ENCODE results near the gene RFTN1. TPM values are rescaled to one million over a fixed set of nuclear protein-coding genes. Genes with fewer than 3 reads are reported as not detected.

The RFTN1 gene
- total RNA-seq, 2 donors from 2014 or later, result 128 to 132 TPM

DNA sequence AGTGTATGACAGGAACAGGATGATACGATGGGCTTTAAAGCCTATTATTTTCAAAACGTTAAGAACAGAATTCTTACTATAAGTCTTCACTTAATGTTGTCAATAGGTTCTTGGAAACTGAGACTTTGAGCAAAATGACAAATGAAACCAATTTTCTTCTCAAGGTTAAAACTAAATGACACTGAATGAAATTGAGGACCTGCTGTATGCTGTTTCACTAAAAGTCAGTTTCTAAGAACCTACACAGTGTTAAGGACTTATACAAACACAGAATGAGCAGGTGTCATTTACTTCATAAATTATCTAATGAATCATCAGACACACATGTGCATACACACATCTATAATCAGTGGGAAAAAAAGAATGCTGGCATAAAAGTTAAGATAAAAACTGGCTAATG is 106.9 kb downstream of the RFTN1 start:
- H3K27me3 Mint-ChIP-seq (ENCODE audit: low read depth), result no peaks in the 10 kb centered on the region
- no peak overlapping the region for H3K27ac Mint-ChIP-seq
- ATAC-seq (replicated peaks in 1 of 2), result peak in 1 of 2 donors; percentile 67
- no peaks in the 10 kb centered on the region for H3K9me3 Mint-ChIP-seq
- no peak overlapping the region for H3K4me3 Mint-ChIP-seq
- H3K4me1 Mint-ChIP-seq (ENCODE audit: low read depth), result peaks cover 20% of the 10 kb centered on the region
- H3K36me3 Mint-ChIP-seq (ENCODE audit: insufficient read depth in 2 of 2), result peaks cover 5 to 26% of the 10 kb centered on the region in 2 donors
- no peak for DNase-seq

DNA sequence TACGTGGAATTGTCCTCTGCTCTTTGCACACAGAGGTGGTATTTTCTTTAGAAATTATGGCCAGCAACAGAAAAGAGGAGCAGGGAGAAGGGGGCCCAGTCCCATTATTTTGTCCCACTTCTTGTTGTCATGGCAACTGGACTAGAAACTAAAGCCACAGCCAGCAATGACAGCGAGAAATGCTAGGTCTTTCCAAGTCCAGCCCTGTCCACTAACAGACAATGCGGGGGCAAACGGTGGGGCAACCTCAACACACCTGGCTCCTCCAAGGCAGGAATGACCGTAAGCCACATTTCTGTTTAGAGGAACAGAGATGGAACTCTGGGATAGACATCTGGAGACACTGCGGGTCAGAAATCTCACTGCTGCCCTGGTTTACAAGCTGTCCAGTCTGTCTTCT is 107.3 kb downstream of the RFTN1 start:
- Mint-ChIP-seq H3K4me3 (no peak overlapping the region), H3K36me3 (ENCODE audit: insufficient read depth in 2 of 2) (peaks cover 5 to 30% of the 10 kb centered on the region in 2 donors), H3K4me1 (ENCODE audit: low read depth) (peaks cover 21% of the 10 kb centered on the region), H3K27ac (no peak overlapping the region), H3K27me3 (ENCODE audit: low read depth) (no peaks in the 10 kb centered on the region), H3K9me3 (no peaks in the 10 kb centered on the region)
- no peak for DNase-seq
- ATAC-seq (replicated peaks in 1 of 2), result no peak

DNA sequence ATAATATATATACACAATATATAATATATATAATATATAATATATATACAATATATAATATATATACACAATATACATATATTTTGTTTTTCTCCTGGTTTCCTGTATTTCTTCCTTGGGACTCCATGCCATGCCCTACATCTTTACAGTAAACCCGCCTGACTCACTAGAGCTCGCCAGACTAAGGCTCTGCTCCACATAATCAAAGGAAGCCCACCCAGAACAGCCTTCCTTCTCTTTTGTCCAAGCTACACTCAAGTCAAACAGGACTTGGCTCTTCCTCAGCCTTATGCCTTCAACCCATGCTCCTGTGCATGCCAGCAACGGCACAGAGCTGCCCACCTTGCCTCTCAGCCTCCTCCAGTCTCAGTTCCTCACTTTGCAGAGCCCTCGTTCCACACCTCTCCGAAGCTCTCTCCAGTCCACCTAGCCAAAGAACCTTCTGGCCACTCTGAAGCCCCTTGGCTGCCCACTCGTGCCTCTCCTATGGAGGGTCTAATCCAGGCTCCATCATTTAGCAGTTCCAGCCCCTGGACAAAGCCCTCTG is 109.1 kb downstream of the RFTN1 start:
- Mint-ChIP-seq H3K36me3 (ENCODE audit: insufficient read depth in 2 of 2) (peaks cover 7 to 38% of the 10 kb centered on the region in 2 donors), H3K27ac (no peak overlapping the region), H3K27me3 (ENCODE audit: low read depth) (no peaks in the 10 kb centered on the region)

DNA sequence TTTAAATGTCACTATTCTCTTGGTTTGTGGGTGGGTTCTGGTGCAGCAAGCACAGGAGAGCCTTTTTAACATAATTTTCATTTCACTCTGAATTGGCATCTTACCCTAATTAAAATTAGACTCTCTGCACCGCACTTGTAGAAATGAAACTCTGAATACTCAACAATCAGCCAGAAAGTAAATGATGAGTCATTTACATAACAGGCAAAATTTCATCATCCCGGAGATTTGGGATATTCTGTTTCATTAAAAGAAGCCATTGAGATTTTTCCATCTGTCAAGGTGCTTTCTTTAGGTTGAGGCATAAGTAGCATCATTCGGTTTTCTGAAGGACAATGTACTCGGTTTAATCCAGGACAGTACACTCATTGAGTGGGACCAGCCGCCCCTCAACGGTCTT is 111.0 kb downstream of the RFTN1 start:
- no peak overlapping the region for H3K4me3 Mint-ChIP-seq
- H3K36me3 Mint-ChIP-seq (ENCODE audit: insufficient read depth in 2 of 2), result peaks cover 7 to 35% of the 10 kb centered on the region in 2 donors
- ATAC-seq (replicated peaks in 1 of 2), result no peak
- peaks cover 34% of the 10 kb centered on the region for H3K4me1 Mint-ChIP-seq (ENCODE audit: low read depth)
- H3K27me3 Mint-ChIP-seq (ENCODE audit: low read depth), result no peaks in the 10 kb centered on the region
- no peaks in the 10 kb centered on the region for H3K9me3 Mint-ChIP-seq
- no peak for DNase-seq
- peak overlapping the region; percentile 64 for H3K27ac Mint-ChIP-seq

More for the DNA sequence above, 109.1 kb downstream of the RFTN1 start:
- Mint-ChIP-seq H3K4me1 (ENCODE audit: low read depth) (peaks cover 33% of the 10 kb centered on the region), H3K9me3 (no peaks in the 10 kb centered on the region), H3K4me3 (no peak overlapping the region)
- no peak for DNase-seq
- ATAC-seq (replicated peaks in 1 of 2), result peak; percentile 50 to 80

DNA sequence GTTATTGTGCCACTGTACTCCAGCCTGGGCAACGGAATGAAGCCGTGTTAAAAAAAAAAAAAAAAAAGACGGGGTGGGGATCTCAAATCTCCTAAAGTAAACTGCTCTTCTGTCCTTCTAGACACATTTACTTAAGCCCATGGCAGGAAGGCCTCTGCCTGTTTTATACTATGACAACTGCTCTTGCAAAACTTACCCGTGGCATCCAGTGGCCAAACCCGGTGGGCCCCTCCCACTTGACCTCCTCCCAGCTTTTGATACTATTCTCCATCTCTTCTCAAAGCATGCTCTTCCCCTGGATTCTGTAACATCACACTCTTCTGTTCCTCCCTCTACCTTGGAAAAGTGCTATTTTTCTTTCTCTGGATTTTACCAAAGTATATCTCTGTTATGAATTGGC is 112.2 kb downstream of the RFTN1 start:
- H3K9me3 Mint-ChIP-seq, result no peaks in the 10 kb centered on the region
- no peak overlapping the region for H3K4me3 Mint-ChIP-seq
- DNase-seq (no peak), ATAC-seq (replicated peaks in 1 of 2) (no peak)
- H3K27me3 Mint-ChIP-seq (ENCODE audit: low read depth), result no peaks in the 10 kb centered on the region
- H3K4me1 Mint-ChIP-seq (ENCODE audit: low read depth), result peaks cover 34% of the 10 kb centered on the region
- peak overlapping the region; percentile 51 for H3K27ac Mint-ChIP-seq
- H3K36me3 Mint-ChIP-seq (ENCODE audit: insufficient read depth in 2 of 2), result peaks cover 7 to 45% of the 10 kb centered on the region in 2 donors

DNA sequence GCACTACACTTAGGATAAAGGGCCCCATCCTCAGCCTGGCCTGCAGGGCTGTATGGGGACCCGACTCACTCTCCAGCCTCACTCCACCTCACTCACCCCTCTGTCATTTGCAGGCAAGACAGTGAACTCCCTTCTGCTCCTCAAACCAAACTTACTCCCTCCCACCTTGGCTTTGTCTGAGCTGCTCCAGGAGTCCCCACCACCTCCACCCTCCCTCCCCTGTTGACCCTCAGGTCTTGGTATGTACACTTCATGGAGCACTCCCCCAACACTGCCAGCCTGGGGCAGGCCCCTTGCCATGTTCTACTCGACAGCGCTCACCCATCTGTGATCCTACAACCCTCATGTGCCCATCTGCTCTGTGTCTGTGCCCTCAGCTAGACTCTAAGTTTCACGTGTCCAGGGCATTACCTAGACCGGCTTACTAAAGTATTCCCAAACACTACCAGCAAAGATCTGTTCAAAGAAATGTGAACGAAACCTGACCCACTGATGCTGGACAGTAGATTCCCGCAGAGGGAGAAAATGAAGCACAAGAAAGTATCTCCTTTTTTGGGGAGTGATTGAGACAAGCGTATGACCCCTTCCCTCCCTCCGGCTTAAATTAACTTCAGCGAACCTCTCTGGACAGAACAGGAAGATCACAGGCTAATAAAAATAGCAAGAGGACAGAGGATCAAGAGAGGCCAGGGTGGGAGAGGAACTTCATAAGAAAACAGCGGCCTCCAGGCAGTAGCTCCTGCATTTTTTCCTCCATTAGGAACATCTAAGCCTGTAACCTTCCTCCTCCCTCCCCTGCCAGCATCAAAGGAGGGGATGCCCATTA is 113.2 kb downstream of the RFTN1 start:
- no peak for DNase-seq
- no peaks in the 10 kb centered on the region for H3K9me3 Mint-ChIP-seq
- peaks cover 34% of the 10 kb centered on the region for H3K4me1 Mint-ChIP-seq (ENCODE audit: low read depth)
- H3K36me3 Mint-ChIP-seq (ENCODE audit: insufficient read depth in 2 of 2), result peaks cover 7 to 46% of the 10 kb centered on the region in 2 donors
- ATAC-seq (replicated peaks in 1 of 2), result no peak
- H3K27me3 Mint-ChIP-seq (ENCODE audit: low read depth), result no peaks in the 10 kb centered on the region
- H3K4me3 Mint-ChIP-seq, result no peak overlapping the region
- H3K27ac Mint-ChIP-seq, result peak overlapping the region; percentile 12

DNA sequence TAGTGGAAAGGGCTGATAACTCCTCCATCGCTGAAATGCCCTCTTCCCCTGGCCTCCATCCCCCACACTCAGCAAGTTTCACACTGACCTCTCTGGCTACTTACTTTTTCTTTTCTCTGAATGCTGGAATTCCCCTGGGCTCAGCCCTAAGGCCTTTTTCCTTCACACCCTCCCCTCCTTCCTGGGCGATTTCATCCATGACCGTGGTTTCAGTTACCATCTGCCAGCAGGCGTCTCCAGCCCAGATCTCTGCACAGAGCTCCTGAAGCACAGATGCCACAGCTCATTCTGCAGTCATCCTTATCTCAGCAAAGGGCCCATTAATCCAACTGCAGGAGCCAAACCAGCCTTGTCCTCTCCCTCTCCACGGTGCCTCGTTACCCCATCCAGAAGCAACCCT is 114.0 kb downstream of the RFTN1 start:
- Mint-ChIP-seq H3K36me3 (ENCODE audit: insufficient read depth in 2 of 2) (peaks cover 7 to 46% of the 10 kb centered on the region in 2 donors), H3K4me3 (no peak overlapping the region), H3K4me1 (ENCODE audit: low read depth) (peaks cover 34% of the 10 kb centered on the region), H3K27ac (peak overlapping the region; percentile 51), H3K27me3 (ENCODE audit: low read depth) (no peaks in the 10 kb centered on the region), H3K9me3 (no peaks in the 10 kb centered on the region)
- DNase-seq, result no peak
- no peak for ATAC-seq (replicated peaks in 1 of 2)

DNA sequence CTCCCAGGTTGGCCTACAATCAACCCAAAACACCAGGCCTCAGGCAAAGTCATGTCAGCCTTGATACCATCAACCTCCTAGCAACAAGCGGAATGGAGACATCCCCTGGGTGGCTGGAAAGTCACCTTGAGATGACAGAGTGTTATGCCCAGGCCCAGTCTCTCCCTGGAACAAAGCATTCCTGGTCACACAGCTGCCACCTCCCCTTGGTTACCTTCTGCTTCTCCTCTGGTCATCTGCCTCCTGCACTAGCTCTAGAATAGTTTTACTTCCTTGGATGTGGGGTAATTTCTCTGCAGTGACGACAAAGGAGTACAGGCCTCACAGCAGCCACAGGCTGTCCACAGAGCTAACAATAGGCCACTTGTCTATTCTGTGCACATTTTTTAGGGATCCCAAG is 114.9 kb downstream of the RFTN1 start:
- DNase-seq, result no peak
- H3K4me1 Mint-ChIP-seq (ENCODE audit: low read depth), result peaks cover 34% of the 10 kb centered on the region
- no peak overlapping the region for H3K4me3 Mint-ChIP-seq
- no peaks in the 10 kb centered on the region for H3K9me3 Mint-ChIP-seq
- H3K27me3 Mint-ChIP-seq (ENCODE audit: low read depth), result no peaks in the 10 kb centered on the region
- H3K27ac Mint-ChIP-seq, result no peak overlapping the region
- H3K36me3 Mint-ChIP-seq (ENCODE audit: insufficient read depth in 2 of 2), result peaks cover 10 to 51% of the 10 kb centered on the region in 2 donors
- no peak for ATAC-seq (replicated peaks in 1 of 2)

DNA sequence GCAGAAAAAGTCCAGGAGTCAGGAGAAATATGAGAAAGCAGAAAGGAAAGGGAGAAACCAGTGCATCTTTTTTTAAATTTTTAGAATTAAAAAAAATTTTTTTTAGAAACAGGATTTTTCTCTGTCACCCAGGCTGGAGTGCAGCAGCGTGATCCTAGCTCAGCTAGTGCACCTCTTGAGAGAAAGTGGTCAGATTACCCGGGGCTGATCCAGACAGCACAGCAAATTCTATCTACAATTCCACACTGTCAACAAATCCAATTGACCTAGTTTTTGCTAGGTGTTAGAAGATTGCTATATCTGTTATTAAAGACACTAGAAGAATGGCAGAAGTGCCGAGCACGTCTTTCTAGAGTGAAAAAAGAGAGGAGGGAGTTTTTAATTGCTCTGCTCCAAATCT is 117.3 kb downstream of the RFTN1 start:
- DNase-seq, result no peak
- Mint-ChIP-seq H3K4me1 (ENCODE audit: low read depth) (peaks cover 20% of the 10 kb centered on the region), H3K27ac (no peak overlapping the region)

DNA sequence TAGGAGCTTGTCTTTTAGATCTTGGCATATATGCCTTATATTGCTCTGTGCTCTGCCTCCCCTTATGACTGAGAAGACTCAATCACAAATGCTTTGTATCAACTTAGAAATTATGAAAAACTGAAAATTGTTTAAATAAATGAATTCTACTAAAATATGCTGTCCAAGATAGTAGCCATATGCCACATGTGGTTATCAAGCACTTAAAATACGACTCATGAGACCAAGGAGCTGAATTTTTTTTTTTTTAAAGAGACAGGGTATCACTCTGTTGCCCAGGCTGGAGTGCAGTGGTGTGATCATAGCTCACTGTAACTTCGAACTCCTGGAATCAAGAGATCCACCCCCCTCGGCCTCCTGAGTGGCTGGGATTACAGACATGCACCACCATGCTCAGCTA is 118.3 kb downstream of the RFTN1 start:
- peaks cover 2 to 7% of the 10 kb centered on the region in 2 donors for H3K9me3 Mint-ChIP-seq
- peaks cover 21% of the 10 kb centered on the region for H3K4me1 Mint-ChIP-seq (ENCODE audit: low read depth)
- H3K27ac Mint-ChIP-seq, result no peak overlapping the region
- no peak overlapping the region for H3K4me3 Mint-ChIP-seq
- no peaks in the 10 kb centered on the region for H3K27me3 Mint-ChIP-seq (ENCODE audit: low read depth)
- H3K36me3 Mint-ChIP-seq (ENCODE audit: insufficient read depth in 2 of 2), result peaks cover 15 to 54% of the 10 kb centered on the region in 2 donors
- DNase-seq (no peak), ATAC-seq (replicated peaks in 1 of 2) (no peak)

More for the DNA sequence above, 117.3 kb downstream of the RFTN1 start:
- H3K36me3 Mint-ChIP-seq (ENCODE audit: insufficient read depth in 2 of 2), result peaks cover 13 to 52% of the 10 kb centered on the region in 2 donors
- ATAC-seq (replicated peaks in 1 of 2), result no peak
- no peak overlapping the region for H3K4me3 Mint-ChIP-seq
- no peaks in the 10 kb centered on the region for H3K27me3 Mint-ChIP-seq (ENCODE audit: low read depth)
- H3K9me3 Mint-ChIP-seq, result peaks cover 2 to 7% of the 10 kb centered on the region in 2 donors

DNA sequence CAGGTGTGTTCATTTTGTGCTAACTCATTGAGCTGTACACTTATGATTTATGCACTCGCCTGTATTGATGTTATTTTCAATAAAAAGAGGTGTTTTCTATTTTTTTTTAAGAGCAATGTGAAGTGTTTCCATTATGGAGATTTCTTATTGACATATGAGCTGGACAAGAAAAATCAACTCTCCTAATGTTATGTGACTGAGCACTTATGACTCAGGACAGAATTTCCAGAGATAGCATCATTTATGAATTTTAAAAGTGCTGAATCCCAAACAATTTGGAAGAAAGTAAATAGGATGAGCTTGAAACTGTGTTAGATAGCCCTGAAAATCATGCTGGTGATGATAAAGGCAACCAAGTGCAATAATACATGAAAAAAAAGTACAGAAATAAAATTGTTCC is 118.9 kb downstream of the RFTN1 start:
- ATAC-seq (replicated peaks in 1 of 2) (no peak), DNase-seq (no peak)
- Mint-ChIP-seq H3K4me1 (ENCODE audit: low read depth) (peaks cover 16% of the 10 kb centered on the region), H3K9me3 (peaks cover 2 to 7% of the 10 kb centered on the region in 2 donors), H3K4me3 (no peak overlapping the region), H3K27me3 (ENCODE audit: low read depth) (no peaks in the 10 kb centered on the region), H3K27ac (peak overlapping the region; percentile 38), H3K36me3 (ENCODE audit: insufficient read depth in 2 of 2) (peaks cover 13 to 51% of the 10 kb centered on the region in 2 donors)

DNA sequence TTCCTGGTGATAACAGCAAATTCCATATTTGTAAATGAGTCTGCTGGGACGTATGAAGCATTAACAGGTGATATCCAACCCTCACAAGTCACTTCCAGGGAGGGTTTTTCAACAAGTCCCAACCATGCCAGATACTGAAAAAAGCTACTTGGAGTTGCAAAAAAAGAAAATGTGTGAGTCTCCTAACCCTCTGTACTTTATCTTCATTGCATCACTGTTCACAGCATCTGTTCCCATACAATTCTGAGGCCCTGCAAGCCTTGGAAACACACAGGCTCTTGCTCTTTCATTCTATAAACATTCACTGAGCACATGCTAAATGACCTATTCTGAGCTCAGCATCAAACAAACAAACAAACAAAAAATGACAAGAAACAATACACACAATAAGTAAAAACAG is 120.8 kb downstream of the RFTN1 start:
- H3K36me3 Mint-ChIP-seq (ENCODE audit: insufficient read depth in 2 of 2), result peaks cover 11 to 47% of the 10 kb centered on the region in 2 donors
- H3K27me3 Mint-ChIP-seq (ENCODE audit: low read depth), result no peaks in the 10 kb centered on the region
- ATAC-seq (replicated peaks in 1 of 2) (no peak), DNase-seq (no peak)
- H3K4me1 Mint-ChIP-seq (ENCODE audit: low read depth), result peaks cover 17% of the 10 kb centered on the region
- H3K9me3 Mint-ChIP-seq, result peaks cover 2 to 7% of the 10 kb centered on the region in 2 donors
- H3K4me3 Mint-ChIP-seq, result no peak overlapping the region
- H3K27ac Mint-ChIP-seq, result no peak overlapping the region

DNA sequence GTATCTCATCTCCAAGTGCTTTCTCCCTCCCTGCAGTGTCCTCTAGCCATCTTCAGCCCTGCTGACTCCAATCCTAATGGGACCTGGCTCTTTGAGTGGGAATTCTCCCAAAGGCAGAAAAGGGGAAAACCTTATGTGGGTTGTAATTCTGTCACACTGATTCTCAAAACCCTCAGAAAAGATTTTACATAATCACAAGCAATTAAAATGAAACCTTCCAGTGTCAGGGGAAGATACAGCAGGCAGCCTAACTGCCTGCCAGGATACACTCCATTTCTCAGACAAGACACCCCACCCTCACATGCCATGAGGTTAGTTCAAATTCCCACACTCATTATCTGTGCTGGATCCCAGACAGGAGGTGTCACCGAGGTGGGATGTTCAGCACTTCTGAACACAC is 121.4 kb downstream of the RFTN1 start:
- peaks cover 11 to 42% of the 10 kb centered on the region in 2 donors for H3K36me3 Mint-ChIP-seq (ENCODE audit: insufficient read depth in 2 of 2)
- no peaks in the 10 kb centered on the region for H3K27me3 Mint-ChIP-seq (ENCODE audit: low read depth)
- ATAC-seq (replicated peaks in 1 of 2) (no peak), DNase-seq (no peak)
- peaks cover 23% of the 10 kb centered on the region for H3K4me1 Mint-ChIP-seq (ENCODE audit: low read depth)
- H3K27ac Mint-ChIP-seq, result no peak overlapping the region
- no peak overlapping the region for H3K4me3 Mint-ChIP-seq
- H3K9me3 Mint-ChIP-seq, result peaks cover 2 to 7% of the 10 kb centered on the region in 2 donors

All from activated T-cell treated with anti-CD3 and anti-CD28 coated beads, Interleukin-2, amount 50 U/mL, for 72 hours (primary cell).